Measurements from ENCODE around the gene WDR33. TPM values are rescaled to one million over a fixed set of nuclear protein-coding genes. Genes with fewer than 3 reads are reported as not detected.
A peak's percentile ranks its signal among the peaks of the same experiment; 100 is the strongest.

Gene WDR33
- total and polyA plus RNA-seq, 2 of the 4 experiments (the other 2 are of a cell fraction) = 19.6 to 41.2 TPM

DNA sequence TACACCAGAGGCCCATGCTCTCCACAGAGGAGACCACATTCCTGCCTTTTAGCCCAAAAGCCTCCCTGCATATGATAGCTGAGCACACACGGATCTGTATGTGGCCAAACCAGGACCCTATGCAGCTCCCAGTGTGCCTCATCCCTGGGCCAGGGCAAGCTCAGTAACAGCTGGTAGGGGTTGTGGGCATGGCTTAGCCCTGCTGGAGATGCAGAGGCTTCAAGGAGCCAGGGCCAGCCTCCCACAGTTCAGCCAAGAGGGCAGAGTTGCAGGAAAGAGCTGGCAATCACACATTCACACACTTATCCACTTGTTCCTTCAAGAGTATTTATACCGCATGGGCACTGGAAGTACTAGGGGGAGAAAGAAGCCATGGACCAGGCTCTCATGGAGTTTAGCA is 134.1 kb downstream of the WDR33 start:
- Histone ChIP-seq H4K5ac (ENCODE audit: low read depth, low read length) (no peak overlapping the region), H4K91ac (ENCODE audit: insufficient read depth, low read depth, low read length) (no peak overlapping the region), H2BK120ac (ENCODE audit: low read depth, low read length) (no peak overlapping the region), H2BK15ac (ENCODE audit: low read depth, low read length) (no peak overlapping the region), H3K23ac (ENCODE audit: low read depth, low read length) (0 out of 2 replicates have a peak overlapping the region, but pooled peaks have one; percentile 20), H3K4me1 (ENCODE audit: control insufficient read depth, insufficient read depth, low read length) (peaks cover 7% of the 10 kb centered on the region; the same call in 1 of the 2 replicates), H3K36me3 (ENCODE audit: control insufficient read depth, insufficient read depth, low read length) (no peaks in the 10 kb centered on the region), H3K4ac (ENCODE audit: low read depth, low read length) (no peak overlapping the region), H3K27me3 (ENCODE audit: control insufficient read depth, insufficient read depth, low read length) (peaks cover 22% of the 10 kb centered on the region), H4K20me1 (ENCODE audit: insufficient read depth, low read length) (peaks cover 20% of the 10 kb centered on the region), H3K9ac (ENCODE audit: low read depth, low read length) (no peak overlapping the region), H2AK9ac (replicated peaks; ENCODE audit: low read depth, low read length, poor library complexity) (peak overlapping the region; percentile 33), H3K18ac (ENCODE audit: low read depth, low read length) (no peak overlapping the region), H3K27ac (ENCODE audit: insufficient read depth, low read length) (no peak overlapping the region), H3K9me1 (ENCODE audit: insufficient read depth, low read length) (peaks cover 17% of the 10 kb centered on the region), H3K9me3 (ENCODE audit: control insufficient read depth, insufficient read depth, low read length) (no peaks in the 10 kb centered on the region), H2BK5ac (ENCODE audit: low read depth, low read length, poor library complexity, severe bottlenecking) (no peak overlapping the region), H3K14ac (replicated peaks; ENCODE audit: low read depth, low read length) (no peak overlapping the region), H3K79me1 (ENCODE audit: low read depth in 1 of 2, low read length in 2 of 2) (peaks cover 6 to 23% of the 10 kb centered on the region in 2 experiments; a peak in 3 of 4 replicates), H2AFZ (replicated peaks; ENCODE audit: low read length, poor library complexity) (no peak overlapping the region), H3K4me2 (ENCODE audit: low read depth, low read length) (no peak overlapping the region), H3K4me3 (ENCODE audit: insufficient read depth, low read depth, low read length) (no peak overlapping the region), H2AK5ac (ENCODE audit: low read depth, low read length) (no peak overlapping the region), H3K56ac (ENCODE audit: extremely low read depth, insufficient read depth, low read length) (no peak overlapping the region), H2BK20ac (ENCODE audit: low read depth, low read length) (no peak overlapping the region), H4K8ac (ENCODE audit: low read depth in 2 of 2, low read length in 2 of 2) (no peak overlapping the region)
- in situ Hi-C loops (cut with MboI; ENCODE audit: low sequenced_read_pairs) (no loop called here), intact Hi-C loops (cut with micrococcal nuclease) (no loop called here), dilution Hi-C loops (cut with HindIII; ENCODE audit: low sequenced_read_pairs, unreplicated experiment) (no loop called here)
- no CpG with 5 or more reads among the region's 2 CpGs for WGBS, 2 experiments (ENCODE audit: extremely low coverage in 2 of 2, insufficient read length in 1 of 2)
- DNase-seq (no peak), ATAC-seq (ENCODE audit: low read depth) (no peak)
- ChIA-PET CTCF (no interaction called here), POLR2A (ENCODE audit: unreplicated experiment) (no interaction called here)
- no TSS peak for BruUV-seq (replicated peaks)
- TF ChIP-seq RAD21 (IDR thresholded peaks at IDR 0.05; ENCODE audit: low read length) = no peak
- no peak for TF ChIP-seq BHLHE40 (IDR thresholded peaks at IDR 0.05; ENCODE audit: low read depth, low read length)
- TF ChIP-seq CHD1 (IDR thresholded peaks at IDR 0.05; ENCODE audit: low read depth, low read length) = no peak
- TF ChIP-seq MXI1 (IDR thresholded peaks at IDR 0.05; ENCODE audit: borderline replicate concordance, low read depth, low read length) = no peak
- TF ChIP-seq RFX5 (IDR thresholded peaks at IDR 0.05; ENCODE audit: low read depth, low read length) = no peak
- no peak for TF ChIP-seq SMC3 (IDR thresholded peaks at IDR 0.05; ENCODE audit: low read depth, low read length)
- no peak for TF ChIP-seq MAFK (IDR thresholded peaks at IDR 0.05; ENCODE audit: low read depth, low read length)
- TF ChIP-seq, protein P1, sequence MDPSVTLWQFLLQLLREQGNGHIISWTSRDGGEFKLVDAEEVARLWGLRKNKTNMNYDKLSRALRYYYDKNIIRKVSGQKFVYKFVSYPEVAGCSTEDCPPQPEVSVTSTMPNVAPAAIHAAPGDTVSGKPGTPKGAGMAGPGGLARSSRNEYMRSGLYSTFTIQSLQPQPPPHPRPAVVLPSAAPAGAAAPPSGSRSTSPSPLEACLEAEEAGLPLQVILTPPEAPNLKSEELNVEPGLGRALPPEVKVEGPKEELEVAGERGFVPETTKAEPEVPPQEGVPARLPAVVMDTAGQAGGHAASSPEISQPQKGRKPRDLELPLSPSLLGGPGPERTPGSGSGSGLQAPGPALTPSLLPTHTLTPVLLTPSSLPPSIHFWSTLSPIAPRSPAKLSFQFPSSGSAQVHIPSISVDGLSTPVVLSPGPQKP (IDR thresholded peaks at IDR 0.05; ENCODE audit: borderline replicate concordance, low read depth, low read length) = no peak
- no peak for TF ChIP-seq NFE2L2 (IDR thresholded peaks at IDR 0.05; ENCODE audit: low read depth, low read length)
- TF ChIP-seq RCOR1 (IDR thresholded peaks at IDR 0.05; ENCODE audit: insufficient replicate concordance, low read length) = no peak
- TF ChIP-seq, protein P2, sequence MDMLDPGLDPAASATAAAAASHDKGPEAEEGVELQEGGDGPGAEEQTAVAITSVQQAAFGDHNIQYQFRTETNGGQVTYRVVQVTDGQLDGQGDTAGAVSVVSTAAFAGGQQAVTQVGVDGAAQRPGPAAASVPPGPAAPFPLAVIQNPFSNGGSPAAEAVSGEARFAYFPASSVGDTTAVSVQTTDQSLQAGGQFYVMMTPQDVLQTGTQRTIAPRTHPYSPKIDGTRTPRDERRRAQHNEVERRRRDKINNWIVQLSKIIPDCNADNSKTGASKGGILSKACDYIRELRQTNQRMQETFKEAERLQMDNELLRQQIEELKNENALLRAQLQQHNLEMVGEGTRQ (IDR thresholded peaks at IDR 0.05; ENCODE audit: low read depth, low read length) = no peak
- no peak for TF ChIP-seq MAZ (IDR thresholded peaks at IDR 0.05; ENCODE audit: borderline replicate concordance, low read depth, low read length)
- no peak for TF ChIP-seq CEBPB (IDR thresholded peaks at IDR 0.05; ENCODE audit: low read depth, low read length)
- TF ChIP-seq, protein P3, sequence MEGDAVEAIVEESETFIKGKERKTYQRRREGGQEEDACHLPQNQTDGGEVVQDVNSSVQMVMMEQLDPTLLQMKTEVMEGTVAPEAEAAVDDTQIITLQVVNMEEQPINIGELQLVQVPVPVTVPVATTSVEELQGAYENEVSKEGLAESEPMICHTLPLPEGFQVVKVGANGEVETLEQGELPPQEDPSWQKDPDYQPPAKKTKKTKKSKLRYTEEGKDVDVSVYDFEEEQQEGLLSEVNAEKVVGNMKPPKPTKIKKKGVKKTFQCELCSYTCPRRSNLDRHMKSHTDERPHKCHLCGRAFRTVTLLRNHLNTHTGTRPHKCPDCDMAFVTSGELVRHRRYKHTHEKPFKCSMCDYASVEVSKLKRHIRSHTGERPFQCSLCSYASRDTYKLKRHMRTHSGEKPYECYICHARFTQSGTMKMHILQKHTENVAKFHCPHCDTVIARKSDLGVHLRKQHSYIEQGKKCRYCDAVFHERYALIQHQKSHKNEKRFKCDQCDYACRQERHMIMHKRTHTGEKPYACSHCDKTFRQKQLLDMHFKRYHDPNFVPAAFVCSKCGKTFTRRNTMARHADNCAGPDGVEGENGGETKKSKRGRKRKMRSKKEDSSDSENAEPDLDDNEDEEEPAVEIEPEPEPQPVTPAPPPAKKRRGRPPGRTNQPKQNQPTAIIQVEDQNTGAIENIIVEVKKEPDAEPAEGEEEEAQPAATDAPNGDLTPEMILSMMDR (conservative IDR thresholded peaks at IDR 0.05; ENCODE audit: low read depth, low read length) = no peak
- no peak for TF ChIP-seq POLR2A (IDR thresholded peaks at IDR 0.05; ENCODE audit: low read depth, low read length)
- no peak for TF ChIP-seq FOS (IDR thresholded peaks at IDR 0.05; ENCODE audit: low read depth, low read length)
